Parathyroid adenoma (tissue), 2 donors: Measurements from ENCODE around the gene ADD2.

Experiments
- H2AFZ ChIP-seq: fragments of 300-600 bp; sonication (generic); one replicate; pipeline ENCODE4 v1.7.0; 2017; ENCODE audit warnings: antibody characterized with exemption, mild to moderate bottlenecking
- H3K27ac ChIP-seq: fragments of 300-600 bp; sonication (generic); one replicate; pipeline ENCODE4 v1.7.0; 2017
- H3K27me3 ChIP-seq: fragments of 300-600 bp; sonication (generic); one replicate; pipeline ENCODE4 v1.7.0; 2017; ENCODE audit warnings: low read length; ENCODE audit not compliant: control insufficient read depth, insufficient read depth
- H3K36me3 ChIP-seq: fragments of 300-600 bp; sonication (generic); one replicate; pipeline ENCODE4 v1.7.0; 2017; ENCODE audit warnings: low read length; ENCODE audit not compliant: control insufficient read depth, insufficient read depth
- H3K4me1 ChIP-seq: fragments of 300-600 bp; sonication (generic); one replicate; pipeline ENCODE4 v1.7.0; 2017; ENCODE audit warnings: control low read depth
- H3K4me2 ChIP-seq: fragments of 300-600 bp; sonication (generic); one replicate; pipeline ENCODE4 v1.7.0; 2017; ENCODE audit warnings: low read length
- H3K4me3 ChIP-seq: fragments of 300-600 bp; sonication (generic); one replicate; pipeline ENCODE4 v1.7.0; 2017; ENCODE audit warnings: low read depth, low read length
- H3K79me2 ChIP-seq: fragments of 300-600 bp; sonication (generic); one replicate; pipeline ENCODE4 v1.7.0; 2017; ENCODE audit warnings: control low read depth
- H3K9ac ChIP-seq: fragments of 300-600 bp; sonication (generic); one replicate; pipeline ENCODE4 v1.7.0; 2017; ENCODE audit warnings: mild to moderate bottlenecking
- H3K9me3 ChIP-seq: fragments of 300-600 bp; sonication (generic); one replicate; pipeline ENCODE4 v1.7.0; 2017; ENCODE audit warnings: low read length; ENCODE audit not compliant: control insufficient read depth
- CTCF ChIP-seq: fragments of 300-600 bp; sonication (generic); IDR thresholded peaks from one replicate; pipeline ENCODE4 v1.7.0; 2017; ENCODE audit warnings: antibody characterized with exemption, mild to moderate bottlenecking
- donor health status: primary hyperparathyroidism.

ADD2 gene

GRCh38 chr2:70671092-70671675 lies 96.8 kb downstream of the ADD2 start:
- Histone ChIP-seq H3K4me1 (peaks cover 5% of the 10 kb centered on the region), H3K27me3 (no peaks in the 10 kb centered on the region), H3K4me2 (no peak overlapping the region), H3K4me3 (no peak overlapping the region), H3K9me3 (no peaks in the 10 kb centered on the region), H3K79me2 (no peaks in the 10 kb centered on the region), H3K27ac (no peak overlapping the region), H3K9ac (no peak overlapping the region), H3K36me3 (no peaks in the 10 kb centered on the region), H2AFZ (no peak overlapping the region)
- no peak for TF ChIP-seq CTCF

- H3K4me3 ChIP-seq = no peak overlapping the region
- H2AFZ ChIP-seq = no peak overlapping the region
- no peak overlapping the region for H3K4me2 ChIP-seq
- no peak overlapping the region for H3K27ac ChIP-seq
- no peak for TF ChIP-seq CTCF
- no peak overlapping the region for H3K9ac ChIP-seq
- H3K9me3 ChIP-seq = no peaks in the 10 kb centered on the region
- no peaks in the 10 kb centered on the region for H3K36me3 ChIP-seq
- H3K79me2 ChIP-seq = no peaks in the 10 kb centered on the region
- peaks cover 5% of the 10 kb centered on the region for H3K4me1 ChIP-seq
- no peaks in the 10 kb centered on the region for H3K27me3 ChIP-seq
These were observed 97.4 kb downstream of the ADD2 start for GRCh38 chr2:70670626-70671025.

GRCh38 chr2:70670202-70670601 lies 97.8 kb downstream of the ADD2 start:
- Histone ChIP-seq H3K4me3 (no peak overlapping the region), H3K4me1 (peaks cover 5% of the 10 kb centered on the region), H3K36me3 (no peaks in the 10 kb centered on the region), H3K4me2 (no peak overlapping the region), H2AFZ (no peak overlapping the region), H3K27ac (no peak overlapping the region), H3K9me3 (no peaks in the 10 kb centered on the region), H3K27me3 (no peaks in the 10 kb centered on the region), H3K9ac (no peak overlapping the region), H3K79me2 (no peaks in the 10 kb centered on the region)
- TF ChIP-seq CTCF = no peak

- no peak overlapping the region for H3K4me2 ChIP-seq
- H3K9me3 ChIP-seq = no peaks in the 10 kb centered on the region
- H3K4me3 ChIP-seq = no peak overlapping the region
- no peaks in the 10 kb centered on the region for H3K79me2 ChIP-seq
- no peaks in the 10 kb centered on the region for H3K27me3 ChIP-seq
- TF ChIP-seq CTCF = no peak
- no peaks in the 10 kb centered on the region for H3K36me3 ChIP-seq
- H3K4me1 ChIP-seq = peaks cover 5% of the 10 kb centered on the region
- no peak overlapping the region for H3K9ac ChIP-seq
- H3K27ac ChIP-seq = no peak overlapping the region
- H2AFZ ChIP-seq = no peak overlapping the region
These were observed 99.1 kb downstream of the ADD2 start for GRCh38 chr2:70668911-70669310.

GRCh38 chr2:70668432-70668831 lies 99.6 kb downstream of the ADD2 start:
- Histone ChIP-seq H3K36me3 (no peaks in the 10 kb centered on the region), H3K4me1 (peaks cover 5% of the 10 kb centered on the region), H3K79me2 (no peaks in the 10 kb centered on the region), H3K27ac (no peak overlapping the region), H3K4me2 (no peak overlapping the region), H3K4me3 (no peak overlapping the region), H2AFZ (no peak overlapping the region), H3K27me3 (no peaks in the 10 kb centered on the region), H3K9ac (no peak overlapping the region), H3K9me3 (no peaks in the 10 kb centered on the region)
- TF ChIP-seq CTCF = no peak
